ENCODE results near the gene TAPBP. TPM values are rescaled to one million over a fixed set of nuclear protein-coding genes. Genes with fewer than 3 reads are reported as not detected.

TAPBP gene
- polyA plus RNA-seq, 1 donor: 90.9 TPM

GRCh38 chr6:33314943-33315792 lies 1.3 kb upstream of the TAPBP start:
- peak overlapping the region; percentile 92 for H3K4me3 ChIP-seq (ENCODE audit: low read length)

DNA sequence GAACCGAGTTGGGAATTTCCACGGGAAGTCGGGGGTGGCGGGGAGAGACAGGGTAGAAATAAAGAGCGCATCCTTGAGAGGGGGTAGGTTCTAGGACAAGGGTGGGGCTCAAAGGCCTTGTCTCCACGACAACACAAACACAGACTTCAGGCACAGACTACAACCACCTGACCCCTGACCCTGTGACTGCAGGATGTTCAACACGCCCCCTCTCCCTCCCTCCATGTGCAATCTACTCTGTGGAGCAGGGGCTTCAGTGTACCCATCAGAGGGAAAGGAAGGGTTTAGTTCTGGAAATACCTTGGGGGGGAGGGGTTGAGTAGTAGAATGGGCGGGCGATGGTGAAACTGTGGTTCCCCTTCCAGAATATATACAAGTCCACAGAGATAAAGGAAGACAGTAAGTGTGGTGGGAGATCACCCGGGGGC lies 651 bp upstream of the TAPBP start:
- peak; percentile 89 to 90 for DNase-seq
- H3K36me3 ChIP-seq (ENCODE audit: control insufficient read depth, insufficient read depth, low read length): peaks cover 35% of the 10 kb centered on the region
- H3K27ac ChIP-seq (ENCODE audit: low read length): peak overlapping the region; percentile 96
- H3K4me1 ChIP-seq (ENCODE audit: control insufficient read depth, insufficient read depth, low read length): peaks cover 36% of the 10 kb centered on the region
- no CpG with 5 or more reads among the region's 10 CpGs for WGBS (ENCODE audit: insufficient coverage, low lambda C conversion rate)
- no peaks in the 10 kb centered on the region for H3K27me3 ChIP-seq (ENCODE audit: control insufficient read depth, insufficient read depth, low read length)
- H3K4me3 ChIP-seq (ENCODE audit: low read length): peak overlapping the region; percentile 92
- H3K9me3 ChIP-seq (ENCODE audit: control insufficient read depth, low read depth, low read length): no peaks in the 10 kb centered on the region

More at GRCh38 chr6:33314943-33315792, 1.3 kb upstream of the TAPBP start:
- no peaks in the 10 kb centered on the region for H3K9me3 ChIP-seq (ENCODE audit: control insufficient read depth, low read depth, low read length)
- no peaks in the 10 kb centered on the region for H3K27me3 ChIP-seq (ENCODE audit: control insufficient read depth, insufficient read depth, low read length)
- H3K4me1 ChIP-seq (ENCODE audit: control insufficient read depth, insufficient read depth, low read length): peaks cover 36% of the 10 kb centered on the region
- H3K36me3 ChIP-seq (ENCODE audit: control insufficient read depth, insufficient read depth, low read length): peaks cover 38% of the 10 kb centered on the region
- peak overlapping the region; percentile 96 for H3K27ac ChIP-seq (ENCODE audit: low read length)
- WGBS (ENCODE audit: insufficient coverage, low lambda C conversion rate): no CpG with 5 or more reads among the region's 47 CpGs
- peak; percentile 65 to 79 for DNase-seq

GRCh38 chr6:33313105-33313708 lies 671 bp downstream of the TAPBP start:
- WGBS (ENCODE audit: insufficient coverage, low lambda C conversion rate): no CpG with 5 or more reads among the region's 33 CpGs
- peak overlapping the region; percentile 92 for H3K4me3 ChIP-seq (ENCODE audit: low read length)
- H3K4me1 ChIP-seq (ENCODE audit: control insufficient read depth, insufficient read depth, low read length): peaks cover 28% of the 10 kb centered on the region
- H3K9me3 ChIP-seq (ENCODE audit: control insufficient read depth, low read depth, low read length): no peaks in the 10 kb centered on the region
- H3K27ac ChIP-seq (ENCODE audit: low read length): peak overlapping the region; percentile 96
- H3K36me3 ChIP-seq (ENCODE audit: control insufficient read depth, insufficient read depth, low read length): peaks cover 27% of the 10 kb centered on the region
- no peaks in the 10 kb centered on the region for H3K27me3 ChIP-seq (ENCODE audit: control insufficient read depth, insufficient read depth, low read length)
- DNase-seq: peak; percentile 37 to 72

DNA sequence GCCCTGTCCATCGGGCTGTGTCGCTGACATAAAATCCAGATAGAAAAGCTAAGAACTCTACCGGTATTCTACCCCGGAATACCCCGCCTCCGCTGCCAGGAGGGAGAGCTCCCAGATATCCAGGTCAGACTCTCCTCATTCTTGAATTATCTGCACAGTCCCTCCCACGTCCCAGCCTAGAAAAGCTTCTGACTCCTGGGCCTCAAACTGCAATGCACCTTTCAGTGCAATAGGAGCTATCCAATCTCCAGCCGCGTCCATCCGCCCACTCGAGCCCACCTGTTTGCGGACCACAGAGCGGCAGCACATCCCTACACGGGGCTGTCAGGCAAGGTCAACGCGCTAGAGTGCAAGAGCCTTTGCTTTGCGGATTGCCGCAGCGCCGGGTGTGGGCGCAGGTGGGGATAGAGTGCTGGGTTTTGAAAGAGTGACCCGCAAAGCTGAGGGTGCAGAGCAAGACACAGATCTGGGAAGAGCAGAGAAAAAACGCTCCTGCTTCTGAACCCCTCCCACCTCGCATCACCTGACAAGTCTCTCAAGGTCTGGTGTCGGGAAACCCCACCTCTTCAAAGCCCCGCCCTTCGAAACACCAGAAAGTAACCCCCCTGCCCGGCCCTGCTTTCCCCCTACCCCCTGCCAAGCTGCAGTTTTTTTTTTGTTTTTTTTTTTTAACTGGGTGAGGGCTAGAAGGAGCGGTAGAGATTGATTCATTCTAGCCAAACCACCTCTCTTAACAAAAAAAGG lies 1.3 kb downstream of the TAPBP start:
- H3K27me3 ChIP-seq (ENCODE audit: control insufficient read depth, insufficient read depth, low read length): no peaks in the 10 kb centered on the region
- H3K9me3 ChIP-seq (ENCODE audit: control insufficient read depth, low read depth, low read length): no peaks in the 10 kb centered on the region
- H3K4me3 ChIP-seq (ENCODE audit: low read length): peak overlapping the region; percentile 92
- DNase-seq: peak; percentile 83 to 90
- peaks cover 27% of the 10 kb centered on the region for H3K36me3 ChIP-seq (ENCODE audit: control insufficient read depth, insufficient read depth, low read length)
- H3K4me1 ChIP-seq (ENCODE audit: control insufficient read depth, insufficient read depth, low read length): peaks cover 27% of the 10 kb centered on the region
- WGBS (ENCODE audit: insufficient coverage, low lambda C conversion rate): no CpG with 5 or more reads among the region's 29 CpGs
- peak overlapping the region; percentile 96 for H3K27ac ChIP-seq (ENCODE audit: low read length)

- Histone ChIP-seq H3K9me3 (ENCODE audit: control insufficient read depth, low read depth, low read length) (no peaks in the 10 kb centered on the region), H3K27ac (ENCODE audit: low read length) (no peak overlapping the region), H3K4me3 (ENCODE audit: low read length) (no peak overlapping the region), H3K27me3 (ENCODE audit: control insufficient read depth, insufficient read depth, low read length) (no peaks in the 10 kb centered on the region), H3K36me3 (ENCODE audit: control insufficient read depth, insufficient read depth, low read length) (peaks cover 48% of the 10 kb centered on the region), H3K4me1 (ENCODE audit: control insufficient read depth, insufficient read depth, low read length) (no peaks in the 10 kb centered on the region)
- no peak for DNase-seq
- no CpG with 5 or more reads among the region's 4 CpGs for WGBS (ENCODE audit: insufficient coverage, low lambda C conversion rate)
These were observed 7.5 kb downstream of the TAPBP start for GRCh38 chr6:33306356-33306755.

- Histone ChIP-seq H3K4me3 (ENCODE audit: low read length) (no peak overlapping the region), H3K27ac (ENCODE audit: low read length) (no peak overlapping the region), H3K9me3 (ENCODE audit: control insufficient read depth, low read depth, low read length) (no peaks in the 10 kb centered on the region), H3K27me3 (ENCODE audit: control insufficient read depth, insufficient read depth, low read length) (no peaks in the 10 kb centered on the region), H3K36me3 (ENCODE audit: control insufficient read depth, insufficient read depth, low read length) (peaks cover 39% of the 10 kb centered on the region), H3K4me1 (ENCODE audit: control insufficient read depth, insufficient read depth, low read length) (no peaks in the 10 kb centered on the region)
- no peak for DNase-seq
- WGBS (ENCODE audit: insufficient coverage, low lambda C conversion rate): no CpG with 5 or more reads among the region's 8 CpGs
These were observed 8.8 kb downstream of the TAPBP start for GRCh38 chr6:33305052-33305451.

DNA sequence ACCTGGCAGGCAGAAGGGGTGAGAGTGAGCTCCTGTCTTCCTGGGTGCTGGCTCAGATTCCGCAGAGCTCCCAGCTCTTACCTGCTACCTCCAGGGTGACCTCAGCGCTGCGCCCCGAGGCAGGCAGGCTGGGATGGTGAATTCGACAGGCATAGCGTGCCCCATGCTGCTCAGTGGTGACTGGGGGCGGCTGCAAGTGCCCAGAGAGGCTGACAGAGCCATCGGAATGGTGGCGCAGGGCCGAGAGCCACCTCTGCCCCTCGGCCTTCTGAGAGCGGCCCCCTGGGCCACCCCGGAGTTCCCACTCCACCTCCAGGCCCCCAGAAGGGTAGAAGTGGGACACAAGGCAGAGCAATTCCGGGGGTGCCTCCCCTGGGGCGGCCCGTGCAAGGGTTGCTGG lies 9.7 kb downstream of the TAPBP start:
- H3K27me3 ChIP-seq (ENCODE audit: control insufficient read depth, insufficient read depth, low read length): no peaks in the 10 kb centered on the region
- H3K4me1 ChIP-seq (ENCODE audit: control insufficient read depth, insufficient read depth, low read length): no peaks in the 10 kb centered on the region
- H3K36me3 ChIP-seq (ENCODE audit: control insufficient read depth, insufficient read depth, low read length): peaks cover 35% of the 10 kb centered on the region
- H3K27ac ChIP-seq (ENCODE audit: low read length): no peak overlapping the region
- DNase-seq: no peak
- no peak overlapping the region for H3K4me3 ChIP-seq (ENCODE audit: low read length)
- no peaks in the 10 kb centered on the region for H3K9me3 ChIP-seq (ENCODE audit: control insufficient read depth, low read depth, low read length)
- no CpG with 5 or more reads among the region's 16 CpGs for WGBS (ENCODE audit: insufficient coverage, low lambda C conversion rate)

DNA sequence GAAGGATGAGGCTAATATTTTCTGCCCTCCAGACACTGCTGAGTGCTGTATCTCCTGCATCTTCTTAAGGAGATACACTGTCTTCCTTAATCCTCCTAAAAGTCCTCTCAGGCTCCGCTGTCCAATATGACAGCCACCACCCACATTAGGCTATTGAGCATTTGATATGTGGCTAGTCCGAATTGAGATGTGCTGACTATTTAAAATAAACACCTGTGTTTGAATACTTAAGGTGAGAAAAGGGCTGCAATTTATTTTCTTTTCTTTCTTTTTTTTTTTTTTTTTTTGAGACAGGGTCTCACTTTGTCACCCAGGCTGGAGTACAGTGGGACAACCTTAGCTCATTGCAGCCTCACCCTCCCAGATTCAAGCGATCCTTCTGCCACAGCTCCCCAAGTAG lies 12.0 kb downstream of the TAPBP start:
- WGBS (ENCODE audit: insufficient coverage, low lambda C conversion rate): 100% methylated on average over 1 of the region's 3 CpGs

DNA sequence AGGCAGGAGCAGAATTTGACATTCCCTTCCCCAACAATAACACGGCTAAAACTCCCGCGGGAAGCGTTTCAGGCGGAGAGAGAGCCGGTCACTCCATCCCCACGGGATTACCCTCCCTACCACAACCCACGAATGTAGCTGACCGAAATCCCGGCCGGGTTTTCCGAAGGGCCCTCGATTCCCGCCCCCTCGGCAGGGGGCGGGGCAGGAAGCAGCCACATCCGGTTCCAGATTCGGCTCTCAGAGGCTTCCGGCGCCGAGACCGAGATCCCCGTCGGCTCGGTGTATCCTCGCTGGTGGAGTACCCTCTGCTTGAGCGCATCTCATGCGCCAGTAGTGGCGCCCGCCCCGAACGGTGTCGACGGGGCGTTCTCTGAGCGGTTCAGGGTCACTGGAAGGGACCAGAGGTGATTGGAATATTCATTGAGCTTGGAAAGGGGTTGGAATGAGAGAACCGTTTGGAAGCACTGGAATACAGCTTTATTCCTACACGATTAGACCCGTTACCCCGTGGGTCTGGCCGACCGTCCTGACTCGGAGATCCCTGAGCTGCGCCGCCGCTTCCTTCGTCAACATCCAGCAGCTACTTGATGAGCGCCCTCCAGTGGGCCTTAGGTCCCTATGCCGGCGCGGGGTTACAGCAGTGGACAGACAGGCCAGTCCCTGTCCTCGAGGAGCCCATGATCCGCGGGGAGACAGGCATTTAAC lies 14.5 kb downstream of the TAPBP start:
- WGBS (ENCODE audit: insufficient coverage, low lambda C conversion rate): no CpG with 5 or more reads among the region's 54 CpGs
- H3K9me3 ChIP-seq (ENCODE audit: control insufficient read depth, low read depth, low read length): no peaks in the 10 kb centered on the region
- peaks cover 40% of the 10 kb centered on the region for H3K36me3 ChIP-seq (ENCODE audit: control insufficient read depth, insufficient read depth, low read length)

More for the DNA sequence above, 12.0 kb downstream of the TAPBP start:
- Histone ChIP-seq H3K9me3 (ENCODE audit: control insufficient read depth, low read depth, low read length) (no peaks in the 10 kb centered on the region), H3K27me3 (ENCODE audit: control insufficient read depth, insufficient read depth, low read length) (no peaks in the 10 kb centered on the region), H3K4me3 (ENCODE audit: low read length) (no peak overlapping the region), H3K27ac (ENCODE audit: low read length) (no peak overlapping the region), H3K36me3 (ENCODE audit: control insufficient read depth, insufficient read depth, low read length) (peaks cover 33% of the 10 kb centered on the region), H3K4me1 (ENCODE audit: control insufficient read depth, insufficient read depth, low read length) (no peaks in the 10 kb centered on the region)
- no peak for DNase-seq

More for the DNA sequence above, 14.5 kb downstream of the TAPBP start:
- peak overlapping the region; percentile 87 for H3K4me3 ChIP-seq (ENCODE audit: low read length)
- H3K4me1 ChIP-seq (ENCODE audit: control insufficient read depth, insufficient read depth, low read length): no peaks in the 10 kb centered on the region
- peak; percentile 88 to 92 for DNase-seq
- H3K27me3 ChIP-seq (ENCODE audit: control insufficient read depth, insufficient read depth, low read length): no peaks in the 10 kb centered on the region
- H3K27ac ChIP-seq (ENCODE audit: low read length): peak overlapping the region; percentile 98
